ENCODE results near the gene LMOD3. TPM values are rescaled to one million over a fixed set of nuclear protein-coding genes. Genes with fewer than 3 reads are reported as not detected.

LMOD3 gene
- polyA plus RNA-seq, 3 donors, result not detected

DNA sequence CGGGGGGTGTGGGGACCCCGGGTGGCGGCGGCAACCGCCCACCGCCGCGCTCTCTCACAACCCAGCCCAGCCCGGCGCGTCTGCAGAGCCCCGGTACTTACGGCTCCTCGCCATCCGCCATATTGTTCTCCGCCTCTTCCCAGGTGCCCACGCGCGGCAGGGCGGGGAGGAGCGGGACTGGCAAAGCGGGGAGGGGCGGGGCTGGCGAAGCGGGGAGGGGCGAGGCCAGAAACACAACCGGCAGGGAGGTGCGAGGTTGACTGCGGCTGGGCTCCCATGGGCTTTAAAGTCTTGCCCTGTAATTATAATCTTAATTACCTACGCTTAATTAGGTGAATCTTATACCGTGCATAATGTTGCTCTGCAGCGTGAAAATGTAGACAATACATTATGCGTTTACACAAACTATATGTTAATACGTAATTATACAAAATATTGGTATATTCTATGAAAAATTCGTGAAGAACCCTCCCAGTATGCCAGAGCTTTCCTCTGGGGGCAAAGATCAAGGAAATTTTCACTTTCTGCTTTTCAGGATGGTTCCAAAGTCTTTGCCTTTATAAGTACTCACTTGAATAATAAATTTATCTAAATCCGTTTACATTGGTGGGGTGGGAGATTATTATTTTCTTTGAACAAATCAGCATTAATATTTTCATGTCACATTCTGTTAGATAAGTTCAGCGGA lies 42.0 kb downstream of the LMOD3 start, which contains the start of gene UBA3:
Gene UBA3 (minus strand): TSS at position 133 of the 688 bp plus-strand sequence. CDS start 12 bp downstream, at position 121.
- peaks cover 68% of the 10 kb centered on the region for H3K79me2 ChIP-seq (ENCODE audit: insufficient read depth, low read length)
- H3K4me2 ChIP-seq (replicated peaks; ENCODE audit: extremely low read depth, low read length, poor library complexity, severe bottlenecking), result peak within 1 kb of the TSS; percentile 90
- TF ChIP-seq, protein P1, sequence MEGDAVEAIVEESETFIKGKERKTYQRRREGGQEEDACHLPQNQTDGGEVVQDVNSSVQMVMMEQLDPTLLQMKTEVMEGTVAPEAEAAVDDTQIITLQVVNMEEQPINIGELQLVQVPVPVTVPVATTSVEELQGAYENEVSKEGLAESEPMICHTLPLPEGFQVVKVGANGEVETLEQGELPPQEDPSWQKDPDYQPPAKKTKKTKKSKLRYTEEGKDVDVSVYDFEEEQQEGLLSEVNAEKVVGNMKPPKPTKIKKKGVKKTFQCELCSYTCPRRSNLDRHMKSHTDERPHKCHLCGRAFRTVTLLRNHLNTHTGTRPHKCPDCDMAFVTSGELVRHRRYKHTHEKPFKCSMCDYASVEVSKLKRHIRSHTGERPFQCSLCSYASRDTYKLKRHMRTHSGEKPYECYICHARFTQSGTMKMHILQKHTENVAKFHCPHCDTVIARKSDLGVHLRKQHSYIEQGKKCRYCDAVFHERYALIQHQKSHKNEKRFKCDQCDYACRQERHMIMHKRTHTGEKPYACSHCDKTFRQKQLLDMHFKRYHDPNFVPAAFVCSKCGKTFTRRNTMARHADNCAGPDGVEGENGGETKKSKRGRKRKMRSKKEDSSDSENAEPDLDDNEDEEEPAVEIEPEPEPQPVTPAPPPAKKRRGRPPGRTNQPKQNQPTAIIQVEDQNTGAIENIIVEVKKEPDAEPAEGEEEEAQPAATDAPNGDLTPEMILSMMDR (IDR thresholded peaks at IDR 0.05), result no peak
- no CpG with 5 or more reads among the region's 37 CpGs for WGBS (ENCODE audit: insufficient coverage)
- H4K20me1 ChIP-seq (ENCODE audit: insufficient read depth, low read length), result no peaks in the 10 kb centered on the region
- intact Hi-C loops (cut with micrococcal nuclease), result loop anchor here in 1 of 2 donors (2.0 to 10.0 kb wide), 2 partner anchors 30 to 1984 kb away; no protein-coding TSS in a partner anchor
- peaks cover 56% of the 10 kb centered on the region for H3K4me1 Mint-ChIP-seq
- peaks cover 5 to 14% of the 10 kb centered on the region in 2 donors for H3K36me3 ChIP-seq (replicated peaks in 1 of 2; ENCODE audit: control insufficient read depth in 1 of 2, insufficient read depth in 2 of 2, low read length in 2 of 2)
- peak within 1 kb of the TSS; percentile 85 for H2AFZ ChIP-seq (ENCODE audit: insufficient read depth, low read depth, low read length, poor library complexity, severe bottlenecking)
- peak within 1 kb of the TSS; percentile 37 to 87 for H3K27ac ChIP-seq (ENCODE audit: low read depth in 1 of 2, low read length in 2 of 2)
- H3K4me3 ChIP-seq (replicated peaks in 1 of 3; ENCODE audit: low read depth in 2 of 3, low read length in 3 of 3), result peak within 1 kb of the TSS; percentile 61 to 98 (median 95)
- peak; percentile 78 to 83 (median 82) for DNase-seq
- peak within 1 kb of the TSS; percentile 84 for H3K9ac ChIP-seq (ENCODE audit: insufficient read depth, low read length, poor library complexity, severe bottlenecking)
- no peaks in the 10 kb centered on the region for H3K27me3 ChIP-seq (ENCODE audit: control insufficient read depth in 2 of 2, insufficient read depth in 2 of 2, low read length in 2 of 2)
- H3K36me3 Mint-ChIP-seq, result peaks cover 9 to 15% of the 10 kb centered on the region in 2 donors
- H3K9me3 Mint-ChIP-seq, result no peaks in the 10 kb centered on the region
- H3K4me1 ChIP-seq (ENCODE audit: control insufficient read depth in 1 of 2, insufficient read depth in 2 of 2, low read length in 2 of 2), result peaks cover 55 to 68% of the 10 kb centered on the region in 2 donors
- H3K27me3 Mint-ChIP-seq (ENCODE audit: low read depth in 3 of 3), result no peaks in the 10 kb centered on the region
- peak within 1 kb of the TSS; percentile 60 to 97 (median 93) for H3K27ac Mint-ChIP-seq
- peak within 1 kb of the TSS; percentile 74 to 84 for H3K4me3 Mint-ChIP-seq
- H3K9me3 ChIP-seq (replicated peaks in 1 of 2; ENCODE audit: control insufficient read depth in 1 of 2, insufficient read depth in 1 of 2, low read length in 2 of 2), result no peaks in the 10 kb centered on the region

DNA sequence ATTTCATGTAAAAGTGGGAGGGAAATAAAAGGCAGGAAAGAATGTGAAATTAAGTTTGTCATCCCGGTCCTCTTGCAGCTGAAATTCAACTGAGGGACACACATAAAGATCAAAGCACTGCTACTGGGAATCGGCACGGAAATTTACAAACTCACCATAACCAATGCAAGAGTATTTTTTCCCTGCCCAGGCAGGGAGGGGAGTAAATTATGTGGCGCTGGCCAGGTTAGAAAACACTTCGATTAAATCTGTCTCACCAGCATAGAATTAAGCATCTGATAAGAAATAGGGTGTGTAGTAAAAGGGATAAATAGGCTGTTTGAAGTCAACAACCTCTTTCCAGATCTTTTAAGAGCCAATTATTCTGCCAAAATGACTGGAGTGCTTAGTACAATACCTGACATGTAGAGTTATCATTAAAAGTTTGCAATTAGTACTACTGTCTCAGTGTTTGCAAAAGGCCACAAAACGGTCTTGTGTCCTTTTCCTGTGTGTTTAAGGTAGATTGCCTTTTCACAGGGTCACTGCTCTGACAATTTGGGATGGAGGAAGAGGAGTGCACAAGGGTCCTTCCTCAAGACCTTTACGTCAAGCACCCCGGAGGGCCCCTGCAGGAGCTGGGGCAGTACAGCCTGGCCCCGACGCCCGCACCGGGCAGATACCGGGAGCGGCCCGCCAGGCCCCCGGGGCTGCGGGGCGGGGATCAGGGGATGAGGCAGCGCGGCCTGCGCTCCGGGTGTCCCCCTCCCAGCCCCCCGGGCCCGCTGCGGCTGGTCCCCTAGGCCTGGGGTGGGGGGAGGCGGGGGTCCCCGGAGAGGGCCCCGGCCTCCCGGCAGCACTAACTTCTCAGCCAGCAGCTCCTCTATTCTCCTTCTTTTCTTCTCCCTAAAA lies 42.9 kb downstream of the LMOD3 start:
- peaks cover 54% of the 10 kb centered on the region for H3K4me1 Mint-ChIP-seq
- WGBS (ENCODE audit: insufficient coverage), result 0% methylated on average over 8 of the region's 29 CpGs
- H3K27me3 ChIP-seq (ENCODE audit: control insufficient read depth in 2 of 2, insufficient read depth in 2 of 2, low read length in 2 of 2), result no peaks in the 10 kb centered on the region
- H3K27me3 Mint-ChIP-seq (ENCODE audit: low read depth in 3 of 3), result no peaks in the 10 kb centered on the region
- H2AFZ ChIP-seq (ENCODE audit: insufficient read depth, low read depth, low read length, poor library complexity, severe bottlenecking), result peak overlapping the region; percentile 85
- peak overlapping the region; percentile 37 to 87 for H3K27ac ChIP-seq (ENCODE audit: low read depth in 1 of 2, low read length in 2 of 2)
- peak overlapping the region; percentile 61 to 98 (median 95) for H3K4me3 ChIP-seq (replicated peaks in 1 of 3; ENCODE audit: low read depth in 2 of 3, low read length in 3 of 3)
- peaks cover 70% of the 10 kb centered on the region for H3K79me2 ChIP-seq (ENCODE audit: insufficient read depth, low read length)
- H3K4me2 ChIP-seq (replicated peaks; ENCODE audit: extremely low read depth, low read length, poor library complexity, severe bottlenecking), result peak overlapping the region; percentile 90
- H4K20me1 ChIP-seq (ENCODE audit: insufficient read depth, low read length), result no peaks in the 10 kb centered on the region
- H3K4me1 ChIP-seq (ENCODE audit: control insufficient read depth in 1 of 2, insufficient read depth in 2 of 2, low read length in 2 of 2), result peaks cover 54 to 67% of the 10 kb centered on the region in 2 donors
- H3K9me3 ChIP-seq (replicated peaks in 1 of 2; ENCODE audit: control insufficient read depth in 1 of 2, insufficient read depth in 1 of 2, low read length in 2 of 2), result no peaks in the 10 kb centered on the region
- no peaks in the 10 kb centered on the region for H3K9me3 Mint-ChIP-seq
- H3K4me3 Mint-ChIP-seq, result peak overlapping the region; percentile 74 to 84
- intact Hi-C loops (cut with micrococcal nuclease), result loop anchor here in 1 of 2 donors (2.0 to 10.0 kb wide), 2 partner anchors 29 to 1985 kb away; no protein-coding TSS in a partner anchor
- H3K9ac ChIP-seq (ENCODE audit: insufficient read depth, low read length, poor library complexity, severe bottlenecking), result peak overlapping the region; percentile 84
- peak overlapping the region; percentile 60 to 97 (median 93) for H3K27ac Mint-ChIP-seq
- DNase-seq, result no peak
- TF ChIP-seq, protein P1 (IDR thresholded peaks at IDR 0.05), result no peak
- H3K36me3 Mint-ChIP-seq, result peaks cover 9 to 22% of the 10 kb centered on the region in 2 donors
- H3K36me3 ChIP-seq (replicated peaks in 1 of 2; ENCODE audit: control insufficient read depth in 1 of 2, insufficient read depth in 2 of 2, low read length in 2 of 2), result peaks cover 13 to 21% of the 10 kb centered on the region in 2 donors
